H1 (cell line): ENCODE measurements around the gene TMEM97.

ENCODE experiments used
- CTCF ChIP-seq, 3 experiments: IDR thresholded peaks; 1 replicate in 2 of 3; 2 replicates in 1 of 3; pipeline versions ENCODE4 v1.5.1 to v1.6.1; 2011; ENCODE audit warnings: low read length in 3 of 3, mild to moderate bottlenecking in 3 of 3, inconsistent platforms in 2 of 3, low read depth in 1 of 3, moderate library complexity in 1 of 3; ENCODE audit not compliant: insufficient read depth in 1 of 3; ENCODE audit errors: control extremely low read depth in 1 of 3
- EP300 ChIP-seq, 2 experiments: IDR thresholded peaks; 1 replicate in 1 of 2; 2 replicates in 1 of 2; pipeline ENCODE4 v1.6.1; 2011 to 2012; ENCODE audit warnings: low read depth in 2 of 2, low read length in 2 of 2, mild to moderate bottlenecking in 2 of 2, borderline replicate concordance in 1 of 2, inconsistent platforms in 1 of 2, moderate library complexity in 1 of 2
- EZH2 ChIP-seq: fragments of 200-600 bp; sonication (generic); IDR thresholded peaks from 2 replicates; pipeline ENCODE4 v1.7.1; 2012; ENCODE audit warnings: low read depth, mild to moderate bottlenecking, moderate library complexity, low read length, inconsistent platforms; ENCODE audit not compliant: severe bottlenecking
- JUND ChIP-seq: IDR thresholded peaks from 2 replicates; pipeline ENCODE4 v1.6.1; 2011; ENCODE audit warnings: mild to moderate bottlenecking, improper control_type of control experiment, low read length
- NRF1 ChIP-seq: IDR thresholded peaks from 2 replicates; pipeline ENCODE4 v1.6.1; 2011; ENCODE audit warnings: mild to moderate bottlenecking, low read depth, low read length, improper control_type of control experiment
- POLR2A ChIP-seq, 2 experiments: IDR thresholded peaks; 1 replicate in 1 of 2; 2 replicates in 1 of 2; pipeline ENCODE4 v1.6.1; 2011; ENCODE audit warnings: low read depth in 2 of 2, low read length in 2 of 2, mild to moderate bottlenecking in 2 of 2; ENCODE audit errors: control extremely low read depth in 1 of 2
- POLR2AphosphoS5 ChIP-seq: IDR thresholded peaks from 2 replicates; pipeline ENCODE4 v1.6.1; 2011; ENCODE audit warnings: low read depth, low read length
- SIX5 ChIP-seq: IDR thresholded peaks from 2 replicates; pipeline ENCODE4 v1.6.1; 2011; ENCODE audit warnings: mild to moderate bottlenecking, low read depth, low read length
- ZNF274 ChIP-seq: IDR thresholded peaks from 2 replicates; pipeline ENCODE4 v1.7.0; 2012; ENCODE audit warnings: low read length, borderline replicate concordance; ENCODE audit errors: extremely low read depth
- TF ChIP-seq, protein P1 (sequence below): fragments of 300-600 bp; sonication (generic); IDR thresholded peaks from 2 replicates; pipeline ENCODE4 v1.7.1; 2012; ENCODE audit warnings: low read length, moderate library complexity, mild to moderate bottlenecking, inconsistent platforms; ENCODE audit not compliant: insufficient replicate concordance

DNA sequence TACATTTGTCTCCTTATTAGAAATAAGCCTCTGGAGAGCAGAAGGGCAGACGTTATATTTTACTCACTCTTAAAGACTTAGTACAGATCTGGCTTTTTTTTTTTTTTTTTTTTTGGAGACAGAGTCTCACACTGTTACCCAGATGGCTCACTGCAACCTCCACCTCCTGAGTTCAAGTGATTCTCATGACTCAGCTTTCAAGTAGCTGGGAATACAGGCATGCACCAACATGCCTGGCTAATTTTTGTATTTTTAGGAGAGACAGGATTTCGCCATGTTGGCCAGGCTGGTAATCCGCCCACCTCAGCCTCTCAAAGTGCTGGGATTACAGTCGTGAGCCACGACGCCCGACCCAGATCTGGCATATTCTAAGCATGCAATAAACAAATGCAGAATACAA, 36.4 kb upstream of the TMEM97 start:
- TF ChIP-seq POLR2A (IDR thresholded peaks at IDR 0.05; ENCODE audit: control extremely low read depth in 1 of 2, low read depth in 2 of 2, low read length in 2 of 2) = no peak
- TF ChIP-seq CTCF (IDR thresholded peaks at IDR 0.05; ENCODE audit: control extremely low read depth in 1 of 3, insufficient read depth in 1 of 3, low read depth in 1 of 3, low read length in 3 of 3) = no peak
- no peak for TF ChIP-seq JUND
- TF ChIP-seq, protein P1, sequence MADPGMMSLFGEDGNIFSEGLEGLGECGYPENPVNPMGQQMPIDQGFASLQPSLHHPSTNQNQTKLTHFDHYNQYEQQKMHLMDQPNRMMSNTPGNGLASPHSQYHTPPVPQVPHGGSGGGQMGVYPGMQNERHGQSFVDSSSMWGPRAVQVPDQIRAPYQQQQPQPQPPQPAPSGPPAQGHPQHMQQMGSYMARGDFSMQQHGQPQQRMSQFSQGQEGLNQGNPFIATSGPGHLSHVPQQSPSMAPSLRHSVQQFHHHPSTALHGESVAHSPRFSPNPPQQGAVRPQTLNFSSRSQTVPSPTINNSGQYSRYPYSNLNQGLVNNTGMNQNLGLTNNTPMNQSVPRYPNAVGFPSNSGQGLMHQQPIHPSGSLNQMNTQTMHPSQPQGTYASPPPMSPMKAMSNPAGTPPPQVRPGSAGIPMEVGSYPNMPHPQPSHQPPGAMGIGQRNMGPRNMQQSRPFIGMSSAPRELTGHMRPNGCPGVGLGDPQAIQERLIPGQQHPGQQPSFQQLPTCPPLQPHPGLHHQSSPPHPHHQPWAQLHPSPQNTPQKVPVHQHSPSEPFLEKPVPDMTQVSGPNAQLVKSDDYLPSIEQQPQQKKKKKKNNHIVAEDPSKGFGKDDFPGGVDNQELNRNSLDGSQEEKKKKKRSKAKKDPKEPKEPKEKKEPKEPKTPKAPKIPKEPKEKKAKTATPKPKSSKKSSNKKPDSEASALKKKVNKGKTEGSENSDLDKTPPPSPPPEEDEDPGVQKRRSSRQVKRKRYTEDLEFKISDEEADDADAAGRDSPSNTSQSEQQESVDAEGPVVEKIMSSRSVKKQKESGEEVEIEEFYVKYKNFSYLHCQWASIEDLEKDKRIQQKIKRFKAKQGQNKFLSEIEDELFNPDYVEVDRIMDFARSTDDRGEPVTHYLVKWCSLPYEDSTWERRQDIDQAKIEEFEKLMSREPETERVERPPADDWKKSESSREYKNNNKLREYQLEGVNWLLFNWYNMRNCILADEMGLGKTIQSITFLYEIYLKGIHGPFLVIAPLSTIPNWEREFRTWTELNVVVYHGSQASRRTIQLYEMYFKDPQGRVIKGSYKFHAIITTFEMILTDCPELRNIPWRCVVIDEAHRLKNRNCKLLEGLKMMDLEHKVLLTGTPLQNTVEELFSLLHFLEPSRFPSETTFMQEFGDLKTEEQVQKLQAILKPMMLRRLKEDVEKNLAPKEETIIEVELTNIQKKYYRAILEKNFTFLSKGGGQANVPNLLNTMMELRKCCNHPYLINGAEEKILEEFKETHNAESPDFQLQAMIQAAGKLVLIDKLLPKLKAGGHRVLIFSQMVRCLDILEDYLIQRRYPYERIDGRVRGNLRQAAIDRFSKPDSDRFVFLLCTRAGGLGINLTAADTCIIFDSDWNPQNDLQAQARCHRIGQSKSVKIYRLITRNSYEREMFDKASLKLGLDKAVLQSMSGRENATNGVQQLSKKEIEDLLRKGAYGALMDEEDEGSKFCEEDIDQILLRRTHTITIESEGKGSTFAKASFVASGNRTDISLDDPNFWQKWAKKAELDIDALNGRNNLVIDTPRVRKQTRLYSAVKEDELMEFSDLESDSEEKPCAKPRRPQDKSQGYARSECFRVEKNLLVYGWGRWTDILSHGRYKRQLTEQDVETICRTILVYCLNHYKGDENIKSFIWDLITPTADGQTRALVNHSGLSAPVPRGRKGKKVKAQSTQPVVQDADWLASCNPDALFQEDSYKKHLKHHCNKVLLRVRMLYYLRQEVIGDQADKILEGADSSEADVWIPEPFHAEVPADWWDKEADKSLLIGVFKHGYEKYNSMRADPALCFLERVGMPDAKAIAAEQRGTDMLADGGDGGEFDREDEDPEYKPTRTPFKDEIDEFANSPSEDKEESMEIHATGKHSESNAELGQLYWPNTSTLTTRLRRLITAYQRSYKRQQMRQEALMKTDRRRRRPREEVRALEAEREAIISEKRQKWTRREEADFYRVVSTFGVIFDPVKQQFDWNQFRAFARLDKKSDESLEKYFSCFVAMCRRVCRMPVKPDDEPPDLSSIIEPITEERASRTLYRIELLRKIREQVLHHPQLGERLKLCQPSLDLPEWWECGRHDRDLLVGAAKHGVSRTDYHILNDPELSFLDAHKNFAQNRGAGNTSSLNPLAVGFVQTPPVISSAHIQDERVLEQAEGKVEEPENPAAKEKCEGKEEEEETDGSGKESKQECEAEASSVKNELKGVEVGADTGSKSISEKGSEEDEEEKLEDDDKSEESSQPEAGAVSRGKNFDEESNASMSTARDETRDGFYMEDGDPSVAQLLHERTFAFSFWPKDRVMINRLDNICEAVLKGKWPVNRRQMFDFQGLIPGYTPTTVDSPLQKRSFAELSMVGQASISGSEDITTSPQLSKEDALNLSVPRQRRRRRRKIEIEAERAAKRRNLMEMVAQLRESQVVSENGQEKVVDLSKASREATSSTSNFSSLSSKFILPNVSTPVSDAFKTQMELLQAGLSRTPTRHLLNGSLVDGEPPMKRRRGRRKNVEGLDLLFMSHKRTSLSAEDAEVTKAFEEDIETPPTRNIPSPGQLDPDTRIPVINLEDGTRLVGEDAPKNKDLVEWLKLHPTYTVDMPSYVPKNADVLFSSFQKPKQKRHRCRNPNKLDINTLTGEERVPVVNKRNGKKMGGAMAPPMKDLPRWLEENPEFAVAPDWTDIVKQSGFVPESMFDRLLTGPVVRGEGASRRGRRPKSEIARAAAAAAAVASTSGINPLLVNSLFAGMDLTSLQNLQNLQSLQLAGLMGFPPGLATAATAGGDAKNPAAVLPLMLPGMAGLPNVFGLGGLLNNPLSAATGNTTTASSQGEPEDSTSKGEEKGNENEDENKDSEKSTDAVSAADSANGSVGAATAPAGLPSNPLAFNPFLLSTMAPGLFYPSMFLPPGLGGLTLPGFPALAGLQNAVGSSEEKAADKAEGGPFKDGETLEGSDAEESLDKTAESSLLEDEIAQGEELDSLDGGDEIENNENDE = no peak
- no peak for TF ChIP-seq EZH2
- TF ChIP-seq POLR2AphosphoS5 = no peak
- TF ChIP-seq SIX5 = no peak
- TF ChIP-seq EP300 (IDR thresholded peaks at IDR 0.05; ENCODE audit: borderline replicate concordance in 1 of 2, low read depth in 2 of 2, low read length in 2 of 2) = no peak
- TF ChIP-seq ZNF274 = no peak
- no peak for TF ChIP-seq NRF1
